Cardiac fibroblast (primary cell): ENCODE results near the gene IFT88.

Experiments
- DNase-seq, 2 donors: peaks; one replicate each; pipeline versions ENCODE4 v3.0.0 to v3.0.0-alpha.2; 2010; ENCODE audit warnings: low read depth in 2 of 2
- H3K4me3 ChIP-seq, 2 donors: replicated peaks in 1 of 2; 1 replicate in 1 of 2; 2 replicates in 1 of 2; pipeline ENCODE4 v1.5.1; 2011; ENCODE audit warnings: low read depth in 2 of 2, low read length in 2 of 2, mild to moderate bottlenecking in 2 of 2, moderate library complexity in 1 of 2
- CTCF ChIP-seq: IDR thresholded peaks from one replicate; pipeline ENCODE4 v1.5.1; 2011; ENCODE audit warnings: low read depth, mild to moderate bottlenecking, low read length, inconsistent platforms

IFT88 gene

DNA sequence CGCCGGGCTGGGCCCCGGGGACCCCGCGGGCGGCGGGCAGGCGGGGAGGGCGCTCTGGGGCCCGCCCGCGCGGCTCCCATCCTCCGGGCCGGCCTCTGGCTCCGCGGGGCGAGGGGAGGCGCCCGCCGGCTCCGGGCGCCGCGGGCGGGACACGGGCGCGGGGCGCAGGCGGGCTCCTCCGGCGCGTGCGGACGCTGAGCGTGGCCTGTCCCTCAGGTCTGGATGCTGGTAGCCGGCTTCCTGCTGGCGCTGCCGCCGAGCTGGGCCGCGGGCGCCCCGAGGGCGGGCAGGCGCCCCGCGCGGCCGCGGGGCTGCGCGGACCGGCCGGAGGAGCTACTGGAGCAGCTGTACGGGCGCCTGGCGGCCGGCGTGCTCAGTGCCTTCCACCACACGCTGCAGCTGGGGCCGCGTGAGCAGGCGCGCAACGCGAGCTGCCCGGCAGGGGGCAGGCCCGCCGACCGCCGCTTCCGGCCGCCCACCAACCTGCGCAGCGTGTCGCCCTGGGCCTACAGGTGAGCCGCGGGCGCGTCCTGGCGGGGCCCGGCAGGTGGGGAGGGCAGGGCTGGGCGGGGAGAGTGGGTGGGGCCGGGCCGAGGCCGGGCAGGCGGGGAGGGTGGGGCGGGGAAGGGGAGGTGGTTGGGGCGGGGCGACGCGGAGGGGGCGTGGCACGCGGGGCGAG is 137.0 kb downstream of the IFT88 start:
- peak overlapping the region; percentile 21 to 59 for H3K4me3 ChIP-seq
- peak; percentile 65 to 82 for DNase-seq
- no peak for TF ChIP-seq CTCF

DNA sequence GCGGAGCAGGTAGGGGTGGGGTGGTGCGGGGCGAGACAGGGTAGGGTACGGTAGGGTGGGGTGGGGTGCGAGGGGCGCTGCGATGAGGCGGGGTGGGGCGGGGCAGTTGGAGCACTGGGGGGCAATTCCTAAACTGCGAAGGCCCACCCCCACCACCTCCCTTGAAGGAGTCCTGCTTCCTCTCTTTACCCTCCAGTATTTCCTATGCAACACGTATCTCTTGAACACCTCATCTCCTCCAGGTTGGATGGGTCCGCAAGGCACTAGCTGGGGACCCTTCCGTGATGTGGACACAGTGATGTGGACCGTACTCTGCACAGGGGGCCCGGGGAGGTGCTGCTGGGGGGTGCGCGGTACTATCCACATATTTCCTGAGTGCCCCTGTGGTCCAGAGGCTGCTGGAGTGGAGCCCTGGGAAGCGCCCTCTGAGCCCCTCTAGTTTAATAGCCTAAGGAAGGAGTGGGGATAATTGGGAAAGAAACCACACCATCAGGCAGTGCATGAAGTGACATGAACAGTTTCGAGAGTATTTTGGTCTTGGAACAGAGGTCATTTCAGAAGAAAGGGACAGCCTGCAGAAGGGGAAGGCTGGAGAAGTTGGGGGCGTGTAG is 137.6 kb downstream of the IFT88 start:
- H3K4me3 ChIP-seq: peak overlapping the region; percentile 21 to 59
- no peak for TF ChIP-seq CTCF
- DNase-seq: no peak

- H3K4me3 ChIP-seq: no peak overlapping the region
- DNase-seq: no peak
- no peak for TF ChIP-seq CTCF
Measured at GRCh38 chr13:20706661-20707060, 139.7 kb downstream of the IFT88 start.

GRCh38 chr13:20708216-20708615 is 141.3 kb downstream of the IFT88 start:
- no peak for DNase-seq
- no peak overlapping the region for H3K4me3 ChIP-seq
- TF ChIP-seq CTCF: no peak

GRCh38 chr13:20709369-20709768 is 142.4 kb downstream of the IFT88 start:
- no peak for TF ChIP-seq CTCF
- no peak overlapping the region for H3K4me3 ChIP-seq
- DNase-seq: no peak

GRCh38 chr13:20709782-20710181 is 142.8 kb downstream of the IFT88 start:
- no peak overlapping the region for H3K4me3 ChIP-seq
- no peak for TF ChIP-seq CTCF
- no peak for DNase-seq
